SJCRH30 (cell line): ENCODE results near the gene OSM. TPM values are rescaled to one million over a fixed set of nuclear protein-coding genes. Genes with fewer than 3 reads are reported as not detected.
A peak's percentile ranks its signal among the peaks of the same experiment; 100 is the strongest.

Experiments
- DNase-seq, 2 experiments: peaks; one replicate each; pipeline ENCODE4 v3.0.0-alpha.2; 2015 to 2020
- H3K27ac ChIP-seq: fragments of 250-450 bp; sonication (Bioruptor Pico); 2 replicates; pipeline ENCODE4 v1.5.1; 2020; ENCODE audit warnings: mild to moderate bottlenecking, moderate library complexity
- H3K27me3 ChIP-seq: fragments of 250-450 bp; sonication (Bioruptor Pico); 2 replicates; pipeline ENCODE4 v1.5.1; 2020; ENCODE audit warnings: mild to moderate bottlenecking, moderate library complexity
- H3K36me3 ChIP-seq: fragments of 250-450 bp; sonication (Bioruptor Pico); 2 replicates; pipeline ENCODE4 v1.5.1; 2020; ENCODE audit warnings: mild to moderate bottlenecking, moderate library complexity
- H3K4me1 ChIP-seq: fragments of 250-450 bp; sonication (Bioruptor Pico); 2 replicates; pipeline ENCODE4 v1.5.1; 2020; ENCODE audit warnings: mild to moderate bottlenecking, moderate library complexity
- H3K4me3 ChIP-seq: fragments of 250-450 bp; sonication (Bioruptor Pico); 2 replicates; pipeline ENCODE4 v1.5.1; 2020; ENCODE audit warnings: mild to moderate bottlenecking, moderate library complexity
- H3K9me3 ChIP-seq: fragments of 250-450 bp; sonication (Bioruptor Pico); replicated peaks from 2 replicates; pipeline ENCODE4 v1.5.1; 2020; ENCODE audit warnings: mild to moderate bottlenecking, moderate library complexity
- total RNA-seq: library from RNA; depleted of rRNA; stranded (reverse); fragments of >200 nt; shearing (Covaris generic); gene quantifications from 2 replicates; pipeline ENCODE4 v1.2.3, GENCODE V29; 2014

OSM gene
- total RNA-seq, 1 experiment from 2014 or later: not detected

- no peaks in the 10 kb centered on the region for H3K36me3 ChIP-seq
- no peak overlapping the region for H3K4me3 ChIP-seq
- H3K9me3 ChIP-seq: no peaks in the 10 kb centered on the region
- H3K4me1 ChIP-seq: peaks cover 48% of the 10 kb centered on the region
- H3K27me3 ChIP-seq: 0 out of 2 replicates have a peak, but pooled peaks cover 2% of the 10 kb centered on the region
- DNase-seq: no peak
- no peak overlapping the region for H3K27ac ChIP-seq
Observed at GRCh38 chr22:30250039-30250565, 16.5 kb downstream of the OSM start.

GRCh38 chr22:30249049-30250038, 17.3 kb downstream of the OSM start:
- Histone ChIP-seq H3K4me1 (peaks cover 45% of the 10 kb centered on the region), H3K27ac (no peak overlapping the region), H3K4me3 (no peak overlapping the region), H3K9me3 (no peaks in the 10 kb centered on the region), H3K27me3 (0 out of 2 replicates have a peak, but pooled peaks cover 2% of the 10 kb centered on the region), H3K36me3 (no peaks in the 10 kb centered on the region)
- no peak for DNase-seq

DNA sequence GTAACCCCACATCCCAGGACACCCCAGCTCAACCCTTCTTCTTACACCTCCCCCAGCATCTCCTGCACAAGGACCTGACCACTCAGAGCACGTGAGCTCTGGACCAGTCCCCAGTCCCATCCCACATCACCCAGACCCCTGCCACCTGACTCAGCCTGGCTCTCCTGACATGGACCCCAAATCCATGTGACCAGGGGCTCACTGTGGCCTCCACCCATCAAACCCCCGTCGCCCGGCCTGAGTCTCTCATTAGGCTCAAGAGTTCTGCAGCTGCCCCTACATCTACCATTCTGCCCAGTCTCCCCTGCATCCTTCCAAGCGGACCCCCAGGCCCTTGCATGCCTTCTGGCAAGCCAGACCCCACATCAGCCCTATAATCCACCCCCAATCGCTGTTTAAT, 18.2 kb downstream of the OSM start:
- Histone ChIP-seq H3K4me3 (no peak overlapping the region), H3K4me1 (peaks cover 36% of the 10 kb centered on the region), H3K27ac (no peak overlapping the region), H3K36me3 (no peaks in the 10 kb centered on the region), H3K9me3 (no peaks in the 10 kb centered on the region), H3K27me3 (0 out of 2 replicates have a peak, but pooled peaks cover 2% of the 10 kb centered on the region)
- no peak for DNase-seq

- no peaks in the 10 kb centered on the region for H3K9me3 ChIP-seq
- no peaks in the 10 kb centered on the region for H3K36me3 ChIP-seq
- no peak for DNase-seq
- peaks cover 33% of the 10 kb centered on the region for H3K4me1 ChIP-seq
- H3K27ac ChIP-seq: no peak overlapping the region
- H3K4me3 ChIP-seq: no peak overlapping the region
- H3K27me3 ChIP-seq: 0 out of 2 replicates have a peak, but pooled peaks cover 2% of the 10 kb centered on the region
Observed at GRCh38 chr22:30247974-30248373, 18.7 kb downstream of the OSM start.

DNA sequence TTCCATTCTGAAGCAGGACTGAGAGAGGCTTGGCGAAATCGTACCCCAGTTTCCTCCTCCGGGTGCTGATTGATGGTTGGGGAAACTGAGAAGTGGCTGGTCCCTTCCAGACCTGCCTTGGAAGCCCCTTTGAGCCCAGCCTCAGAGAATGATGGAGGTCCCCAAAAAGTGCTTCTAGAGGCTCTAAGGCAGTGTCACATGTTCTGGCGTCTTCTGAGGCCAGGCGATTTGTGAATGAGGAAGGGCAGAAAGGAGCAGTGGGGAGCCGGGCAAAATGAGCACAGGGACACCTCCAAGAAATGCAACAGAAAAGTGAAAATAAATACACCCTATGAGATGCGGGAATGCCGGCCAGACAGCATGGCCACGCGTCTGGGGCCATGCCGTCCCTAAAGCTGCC, 19.1 kb downstream of the OSM start:
- 0 out of 2 replicates have a peak, but pooled peaks cover 2% of the 10 kb centered on the region for H3K27me3 ChIP-seq
- no peak overlapping the region for H3K27ac ChIP-seq
- DNase-seq: no peak
- no peaks in the 10 kb centered on the region for H3K36me3 ChIP-seq
- H3K9me3 ChIP-seq: no peaks in the 10 kb centered on the region
- peaks cover 29% of the 10 kb centered on the region for H3K4me1 ChIP-seq
- no peak overlapping the region for H3K4me3 ChIP-seq

- Histone ChIP-seq H3K9me3 (no peaks in the 10 kb centered on the region), H3K27ac (no peak overlapping the region; the same call in 1 of the 2 replicates), H3K4me3 (peak overlapping the region; percentile 62), H3K27me3 (0 out of 2 replicates have a peak, but pooled peaks cover 2% of the 10 kb centered on the region), H3K4me1 (peaks cover 22% of the 10 kb centered on the region), H3K36me3 (no peaks in the 10 kb centered on the region)
- no peak for DNase-seq
Observed at GRCh38 chr22:30246814-30247376, 19.8 kb downstream of the OSM start.

DNA sequence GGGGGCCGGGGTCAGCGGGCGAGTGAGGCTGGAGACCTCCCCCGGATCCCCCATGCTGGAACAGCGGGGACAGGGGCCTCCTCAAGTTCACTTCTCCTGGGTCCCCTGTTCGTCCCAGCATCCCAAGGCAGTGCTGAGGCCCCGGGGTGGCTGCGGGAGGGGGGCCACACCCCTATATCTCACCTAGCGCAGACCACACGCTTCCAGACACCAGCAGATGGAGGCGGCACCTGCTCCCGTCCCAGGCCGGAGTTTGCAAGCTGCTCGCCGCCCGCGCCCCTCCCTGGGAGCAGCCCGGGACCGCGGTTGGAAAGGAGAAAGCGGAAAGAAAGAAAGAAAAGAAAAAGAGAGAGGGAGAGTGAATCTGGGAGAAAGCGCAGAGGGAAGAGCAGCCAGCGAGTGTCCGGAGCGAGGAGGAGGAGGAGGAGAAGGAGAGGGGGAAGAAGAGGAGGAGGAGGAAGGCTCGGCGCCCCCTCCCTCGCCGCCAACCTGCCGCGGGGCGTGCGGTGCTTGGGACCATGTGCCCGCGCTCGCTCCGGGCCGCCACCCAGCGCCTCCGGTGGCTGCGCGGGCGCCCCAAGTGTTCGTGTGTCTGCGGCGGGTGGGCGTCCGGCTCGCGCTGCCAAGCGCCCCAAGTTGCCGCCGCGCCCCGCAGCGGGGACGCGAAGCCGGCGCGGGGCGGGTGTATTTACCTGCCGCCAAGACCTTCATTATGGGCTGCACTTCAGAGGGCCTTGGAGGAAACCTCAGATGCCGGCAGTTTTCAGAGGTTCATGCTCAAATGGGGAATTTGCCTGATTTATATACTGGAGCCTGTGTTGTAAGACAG, 20.5 kb downstream of the OSM start, which contains the start of gene LIF:
Gene LIF (minus strand): TSS at position 775 of the 829 bp plus-strand sequence. CDS start 64 bp downstream, at position 711.
- H3K4me1 ChIP-seq: peaks cover 22% of the 10 kb centered on the region; the same call in 1 of the 2 replicates
- no peak for DNase-seq
- peak within 1 kb of the TSS; percentile 62 for H3K4me3 ChIP-seq
- no peaks in the 10 kb centered on the region for H3K36me3 ChIP-seq
- peak within 1 kb of the TSS; percentile 52; the same call in 1 of the 2 replicates for H3K27ac ChIP-seq
- 0 out of 2 replicates have a peak, but pooled peaks cover 2% of the 10 kb centered on the region for H3K27me3 ChIP-seq
- no peaks in the 10 kb centered on the region for H3K9me3 ChIP-seq

- peaks cover 19% of the 10 kb centered on the region; the same call in 1 of the 2 replicates for H3K4me1 ChIP-seq
- no peaks in the 10 kb centered on the region for H3K36me3 ChIP-seq
- 0 out of 2 replicates have a peak, but pooled peaks cover 2% of the 10 kb centered on the region for H3K27me3 ChIP-seq
- H3K9me3 ChIP-seq: no peaks in the 10 kb centered on the region
- H3K27ac ChIP-seq: peak overlapping the region; percentile 52; the same call in 1 of the 2 replicates
- peak overlapping the region; percentile 62 for H3K4me3 ChIP-seq
- DNase-seq: no peak
Observed at GRCh38 chr22:30245181-30245984, 21.3 kb downstream of the OSM start.

GRCh38 chr22:30244641-30245040, 22.0 kb downstream of the OSM start:
- H3K36me3 ChIP-seq: no peaks in the 10 kb centered on the region
- H3K27me3 ChIP-seq: 0 out of 2 replicates have a peak, but pooled peaks cover 2% of the 10 kb centered on the region
- H3K4me3 ChIP-seq: no peak overlapping the region
- H3K9me3 ChIP-seq: no peaks in the 10 kb centered on the region
- H3K4me1 ChIP-seq: peaks cover 15% of the 10 kb centered on the region
- H3K27ac ChIP-seq: no peak overlapping the region
- no peak for DNase-seq

- Histone ChIP-seq H3K4me3 (no peak overlapping the region), H3K27me3 (0 out of 2 replicates have a peak, but pooled peaks cover 2% of the 10 kb centered on the region), H3K36me3 (no peaks in the 10 kb centered on the region), H3K4me1 (peaks cover 21% of the 10 kb centered on the region), H3K9me3 (no peaks in the 10 kb centered on the region), H3K27ac (no peak overlapping the region)
- DNase-seq: no peak
Observed at GRCh38 chr22:30244066-30244465, 22.6 kb downstream of the OSM start.

DNA sequence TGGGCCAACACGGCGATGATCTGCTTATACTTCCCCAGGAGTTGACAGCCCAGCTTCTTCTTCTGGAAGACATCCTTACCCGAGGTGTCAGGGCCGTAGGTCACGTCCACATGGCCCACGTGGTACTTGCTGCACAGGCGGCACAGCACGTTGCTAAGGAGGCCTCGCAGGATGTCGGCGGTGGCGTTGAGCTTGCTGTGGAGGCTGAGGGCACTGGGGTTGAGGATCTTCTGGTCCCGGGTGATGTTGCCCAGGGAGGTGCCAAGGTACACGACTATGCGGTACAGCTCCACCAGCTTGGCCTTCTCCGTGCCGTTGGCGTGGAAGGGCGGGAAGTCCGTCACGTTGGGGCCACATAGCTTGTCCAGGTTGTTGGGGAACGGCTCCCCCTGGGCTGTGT, 23.0 kb downstream of the OSM start:
- H3K4me1 ChIP-seq: peaks cover 24% of the 10 kb centered on the region
- no peak for DNase-seq
- no peaks in the 10 kb centered on the region for H3K9me3 ChIP-seq
- H3K4me3 ChIP-seq: no peak overlapping the region
- 0 out of 2 replicates have a peak, but pooled peaks cover 2% of the 10 kb centered on the region for H3K27me3 ChIP-seq
- H3K27ac ChIP-seq: no peak overlapping the region
- no peaks in the 10 kb centered on the region for H3K36me3 ChIP-seq

GRCh38 chr22:30241576-30242371, 24.9 kb downstream of the OSM start:
- 0 out of 2 replicates have a peak, but pooled peaks cover 2% of the 10 kb centered on the region for H3K27me3 ChIP-seq
- H3K27ac ChIP-seq: no peak overlapping the region
- DNase-seq: peak in 1 of 2 experiments; percentile 45
- H3K4me3 ChIP-seq: no peak overlapping the region
- H3K9me3 ChIP-seq: no peaks in the 10 kb centered on the region
- H3K36me3 ChIP-seq: no peaks in the 10 kb centered on the region
- peaks cover 38% of the 10 kb centered on the region for H3K4me1 ChIP-seq
